Left ventricle myocardium superior (tissue), 1 donor: Measurements from ENCODE around the gene GNGT2. TPM values are rescaled to one million over a fixed set of nuclear protein-coding genes. Genes with fewer than 3 reads are reported as not detected.

Experiments
- ATAC-seq: fragments of 200-7000 bp; cut with Tn5 transposase; one replicate; pipeline ENCODE4 v1.9.1; 2020; ENCODE audit warnings: mild to moderate bottlenecking, moderate library complexity
- DNase-seq: peaks from one replicate; pipeline ENCODE4 v3.0.0-alpha.2; 2020
- intact Hi-C: fragments of 100-400 bp; cut with micrococcal nuclease; formaldehyde crosslinking; loops from one replicate; pipeline ENCODE4 v1.11.0; 2022
- total RNA-seq: library from RNA; stranded (reverse); fragmentation: NEBNext Ultra II Directional; extraction: Animal tissue kit (Norgen Biotek cat#: 25700); gene quantifications from one replicate; pipeline ENCODE4 v1.2.1, GENCODE V29; 2021
- donor health status: DM: no; HTN: yes; CAD: no; lungs with severe emphysema.

GNGT2 gene
- total RNA-seq, 1 donor from 2014 or later, result 1.2 TPM

GRCh38 chr17:49230636-49231562 is 20.5 kb upstream of the GNGT2 start, which contains the start of gene PHOSPHO1:
Gene PHOSPHO1 (minus strand): TSS chr17:49230787. CDS start chr17:49226691, 4,096 bp downstream.
- DNase-seq (peak; percentile 93), ATAC-seq (peak; percentile 97)
- intact Hi-C loops, result no loop called here

DNA sequence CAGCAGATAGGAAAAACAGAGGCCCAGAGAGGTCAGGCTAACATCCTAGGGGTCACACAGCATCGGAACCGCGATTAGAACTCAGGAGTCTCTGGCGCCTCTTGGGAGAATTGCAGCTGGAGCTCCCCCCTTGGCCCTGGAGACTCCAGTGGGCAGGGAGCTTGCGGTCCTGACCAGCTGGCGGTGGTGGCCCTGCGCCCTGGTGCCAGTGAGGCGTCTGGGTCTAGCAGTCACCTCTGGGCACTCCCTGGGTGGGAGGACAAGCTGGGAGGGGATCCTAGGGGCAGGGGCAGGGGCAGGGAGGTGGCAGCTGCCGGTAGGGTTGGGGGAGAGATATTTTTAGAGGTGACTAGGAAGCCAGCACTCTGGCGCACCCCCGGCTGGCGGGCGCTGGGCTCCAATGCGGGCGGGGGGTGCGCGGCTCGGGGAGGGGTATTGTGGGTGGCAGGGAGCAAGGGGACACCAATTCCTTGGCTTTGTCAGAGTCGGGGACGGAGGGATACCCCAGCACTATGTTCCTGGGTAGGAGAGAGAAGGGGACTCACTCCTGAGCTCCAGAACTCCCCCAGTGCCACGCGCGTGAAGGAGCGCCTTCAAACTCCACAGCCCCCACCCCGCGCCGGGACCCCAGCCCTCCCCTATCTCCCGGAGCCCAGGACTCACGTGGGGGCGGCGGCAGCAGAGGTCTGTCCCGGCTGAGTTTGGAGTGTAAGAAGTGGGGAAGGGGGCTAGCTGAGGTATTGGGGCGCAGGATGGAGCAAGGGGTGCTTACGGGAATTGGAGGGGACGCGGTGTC is 19.6 kb upstream of the GNGT2 start:
- intact Hi-C loops, result loop anchor here (5.0 kb wide), 1 partner anchor 38 kb away; no protein-coding TSS in a partner anchor
- DNase-seq (peak; percentile 38), ATAC-seq (peak; percentile 11)

DNA sequence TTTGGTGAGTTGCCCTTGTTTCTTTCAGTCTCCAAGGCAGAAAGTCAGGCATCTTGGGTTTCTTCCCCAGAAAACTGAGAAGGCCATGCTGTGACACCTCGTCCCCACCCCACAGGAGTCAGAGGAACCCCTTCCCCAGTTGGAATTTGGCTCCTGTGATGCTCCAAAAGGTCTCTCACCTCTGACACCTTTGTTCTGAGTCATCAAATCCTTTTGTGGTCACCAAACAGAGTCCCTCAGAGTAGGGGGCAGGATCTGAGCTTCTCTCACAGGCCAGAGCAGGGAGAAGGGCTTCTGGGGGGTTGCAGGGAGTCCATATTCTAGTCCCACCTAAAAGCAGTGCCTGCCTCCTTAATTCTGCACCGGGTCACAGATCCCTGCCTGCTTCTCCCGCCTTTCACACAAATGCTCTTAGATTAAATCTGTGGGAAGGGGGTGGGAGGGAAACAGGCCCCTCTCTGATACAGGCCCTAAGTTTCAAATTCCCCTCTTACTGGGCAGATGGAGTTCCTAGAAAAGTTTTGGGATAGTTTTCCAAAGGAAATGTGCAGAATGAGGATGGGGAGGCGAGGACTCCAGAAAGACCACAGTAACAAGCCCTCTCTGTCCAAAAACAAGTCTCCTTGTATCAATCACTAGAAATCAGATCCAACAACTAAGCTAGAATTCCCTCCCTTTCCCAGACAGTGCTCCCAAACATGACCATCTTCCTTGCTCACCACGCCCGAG is 18.9 kb upstream of the GNGT2 start:
- DNase-seq (no peak), ATAC-seq (no peak)
- intact Hi-C loops, result loop anchor here (5.0 kb wide), 1 partner anchor 37 kb away; no protein-coding TSS in a partner anchor

DNA sequence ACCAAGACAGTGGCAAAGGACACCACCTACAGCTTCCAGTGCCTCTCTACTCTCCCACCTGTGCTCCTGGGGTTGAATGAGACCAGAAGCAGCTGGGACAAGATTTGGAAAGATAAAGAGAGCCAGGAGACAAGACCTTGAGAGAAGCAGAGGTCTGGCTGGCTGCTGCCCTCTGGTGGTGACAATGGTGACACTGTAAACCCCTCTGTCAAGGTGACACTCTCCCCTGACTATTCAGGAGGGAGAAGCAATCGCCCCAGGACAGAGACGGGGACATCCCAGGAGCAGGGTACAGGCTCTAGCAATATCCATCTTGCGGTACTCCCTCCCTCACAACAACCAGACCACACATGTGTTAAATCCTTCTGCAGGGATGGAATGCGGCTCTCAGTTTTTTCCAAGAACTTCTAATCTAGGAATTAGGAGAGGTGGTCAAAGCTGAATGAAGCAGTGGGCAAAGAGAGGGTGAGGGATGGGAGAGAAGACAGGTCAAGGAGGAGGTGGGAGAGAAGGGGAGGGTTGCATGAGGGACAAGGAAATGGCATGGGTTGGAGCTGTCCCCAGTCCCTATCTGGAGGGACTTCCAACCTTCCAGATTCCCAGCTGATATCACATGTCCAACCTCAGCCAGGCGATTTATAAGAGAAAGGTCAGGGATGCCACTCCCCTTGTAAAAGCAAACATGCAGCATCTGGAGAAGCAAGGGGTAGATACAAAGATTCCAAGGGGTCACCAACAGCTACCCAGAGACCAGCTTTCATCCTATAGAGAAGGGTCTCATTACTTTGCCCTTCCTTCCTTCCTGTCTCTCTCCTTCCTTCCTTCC is 17.3 kb upstream of the GNGT2 start:
- ATAC-seq, result peak; percentile 47
- DNase-seq, result peak; percentile 82
- intact Hi-C loops, result loop anchor here (5.0 kb wide), 1 partner anchor 35 kb away; no protein-coding TSS in a partner anchor

DNA sequence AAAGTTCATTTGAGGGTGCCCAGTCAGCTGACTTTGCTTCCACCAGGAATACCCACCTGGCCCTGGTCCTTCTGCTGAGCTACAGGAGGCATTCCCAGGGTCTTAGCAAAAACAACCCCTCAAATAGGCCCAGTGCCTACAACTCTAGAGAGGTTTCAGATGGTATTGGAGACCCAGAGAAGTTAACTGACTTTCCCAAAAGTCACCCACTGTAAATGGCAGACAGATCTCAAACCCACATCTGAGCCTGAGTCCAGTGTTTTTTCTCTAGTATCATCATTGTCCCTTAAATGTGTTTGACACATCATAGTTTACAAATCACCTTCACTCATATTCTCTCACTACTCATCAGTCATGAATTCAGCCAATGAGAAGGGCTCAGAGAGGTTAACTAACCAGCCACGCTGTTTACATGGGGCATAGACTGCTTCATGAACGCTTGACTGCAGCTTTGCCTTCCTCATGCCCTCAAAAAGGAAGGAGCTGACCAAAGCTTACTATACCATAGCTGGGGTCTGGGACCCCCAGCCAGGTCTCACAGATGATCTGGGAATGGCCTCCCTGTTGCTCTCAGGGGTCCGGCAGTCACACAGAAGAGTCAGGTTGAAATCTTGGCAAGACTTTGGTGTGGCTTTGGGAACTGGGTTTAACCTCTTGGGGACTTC is 16.5 kb upstream of the GNGT2 start:
- no peak for DNase-seq
- ATAC-seq, result no peak
- intact Hi-C loops, result loop anchor here (5.0 kb wide), 1 partner anchor 35 kb away; no protein-coding TSS in a partner anchor

- DNase-seq, result no peak
- ATAC-seq, result no peak
- intact Hi-C loops, result loop anchor here (5.0 kb wide), 1 partner anchor 33 kb away; no protein-coding TSS in a partner anchor
These were observed 15.3 kb upstream of the GNGT2 start for GRCh38 chr17:49225554-49226236.

DNA sequence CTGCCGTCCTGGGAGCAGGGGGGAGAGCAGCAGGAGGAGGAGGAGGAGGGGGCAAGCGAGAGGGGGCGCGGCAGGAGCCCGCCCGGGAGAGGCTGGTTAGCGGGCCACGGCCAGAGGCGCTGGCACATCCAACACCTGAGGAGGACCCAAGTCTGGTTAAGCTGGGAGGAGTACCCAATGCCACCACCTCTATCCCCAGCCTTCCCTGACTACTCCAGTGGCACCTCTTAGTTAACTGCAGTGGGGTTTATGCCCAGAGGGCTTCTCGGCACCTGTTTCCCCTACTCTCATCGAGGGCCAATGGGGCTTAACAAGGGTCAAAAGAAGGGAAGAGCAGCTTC is 14.6 kb upstream of the GNGT2 start:
- ATAC-seq (no peak), DNase-seq (no peak)
- intact Hi-C loops, result loop anchor here (5.0 kb wide), 1 partner anchor 33 kb away; no protein-coding TSS in a partner anchor

DNA sequence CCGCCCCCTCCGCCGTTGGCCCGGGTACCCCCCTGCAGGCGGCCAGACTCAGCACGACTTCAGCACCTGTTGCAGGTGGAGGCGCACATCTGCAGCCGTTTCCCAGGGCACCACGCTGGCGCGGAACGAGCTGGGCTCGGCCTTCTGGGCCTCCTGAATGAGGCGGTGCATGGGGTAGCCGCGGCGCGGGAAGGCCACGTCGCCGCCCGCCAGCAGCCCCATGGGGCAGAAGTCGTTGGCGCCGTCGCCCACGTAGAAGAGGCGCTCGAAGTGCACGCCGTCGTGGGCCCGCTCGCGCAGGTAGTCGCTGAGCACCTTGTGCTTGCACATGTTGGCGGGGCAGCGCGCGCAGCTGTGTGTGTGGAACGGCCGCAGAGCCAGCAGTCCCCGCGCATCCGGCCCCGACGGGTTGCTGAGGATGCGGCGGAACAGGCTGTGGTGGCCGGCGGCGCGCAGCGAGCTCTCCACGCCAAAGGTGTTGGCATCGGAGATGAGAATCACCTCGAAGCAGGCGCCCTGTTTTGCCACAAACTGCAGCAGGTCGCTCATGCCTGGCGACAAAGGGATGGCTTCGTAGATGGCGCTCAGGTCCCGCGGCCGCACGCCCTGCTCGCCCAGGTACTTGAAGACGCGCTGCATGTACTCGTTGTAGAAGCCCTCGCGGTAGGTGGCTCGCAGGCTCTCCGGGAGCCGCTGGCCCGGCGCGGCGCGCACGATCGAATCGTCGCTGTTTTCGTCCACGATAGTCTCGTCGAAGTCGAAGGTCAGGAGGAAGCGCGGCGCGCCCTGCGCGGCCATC is 14.0 kb upstream of the GNGT2 start:
- ATAC-seq, result peak; percentile 30
- intact Hi-C loops, result no loop called here
- peak; percentile 51 for DNase-seq

- intact Hi-C loops, result no loop called here
These were observed 13.3 kb upstream of the GNGT2 start for GRCh38 chr17:49223517-49224197.

DNA sequence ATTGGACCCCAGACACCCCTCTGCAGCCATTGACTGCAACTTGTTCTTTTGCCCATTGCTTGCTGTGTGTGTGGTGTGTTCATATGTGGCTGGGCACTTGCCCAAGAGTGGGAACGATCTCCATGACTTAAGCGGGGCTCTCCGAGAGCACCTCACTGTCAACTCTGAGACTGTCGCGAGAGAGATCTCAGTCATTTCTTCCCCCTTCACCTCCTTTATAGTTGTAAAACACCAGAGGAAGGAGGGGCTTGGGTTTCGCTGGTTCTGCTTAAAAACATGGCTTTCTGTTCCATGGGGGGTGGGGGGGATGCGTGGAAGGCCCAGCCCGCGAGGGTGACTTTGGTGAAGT is 12.8 kb upstream of the GNGT2 start:
- ATAC-seq (no peak), DNase-seq (no peak)
- intact Hi-C loops, result no loop called here

More at GRCh38 chr17:49223517-49224197, 13.3 kb upstream of the GNGT2 start:
- ATAC-seq (peak; percentile 46), DNase-seq (peak; percentile 78)

DNA sequence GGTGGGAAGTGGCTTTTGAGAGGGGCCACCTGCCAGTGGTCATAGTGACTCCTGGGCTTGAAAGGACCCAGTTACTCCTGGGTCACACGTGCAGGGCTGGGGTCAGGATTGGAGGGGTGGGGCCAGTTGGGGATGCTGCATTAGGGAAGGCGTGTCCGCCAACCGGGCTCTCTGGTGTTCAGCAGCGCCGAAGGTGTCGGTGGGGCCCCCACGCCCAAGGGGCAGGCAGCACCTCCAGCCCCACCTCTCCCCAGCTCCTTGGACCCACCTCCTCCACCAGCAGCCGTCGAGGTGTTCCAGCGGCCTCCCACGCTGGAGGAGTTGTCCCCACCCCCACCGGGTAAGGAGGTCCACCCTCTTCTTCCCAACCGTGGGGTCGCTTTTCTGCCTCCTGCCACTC is 9.6 kb upstream of the GNGT2 start:
- DNase-seq (no peak), ATAC-seq (no peak)
- intact Hi-C loops, result no loop called here

GRCh38 chr17:49218941-49219913 is 8.9 kb upstream of the GNGT2 start:
- intact Hi-C loops, result no loop called here
- ATAC-seq, result peak; percentile 39
- DNase-seq, result peak; percentile 39

DNA sequence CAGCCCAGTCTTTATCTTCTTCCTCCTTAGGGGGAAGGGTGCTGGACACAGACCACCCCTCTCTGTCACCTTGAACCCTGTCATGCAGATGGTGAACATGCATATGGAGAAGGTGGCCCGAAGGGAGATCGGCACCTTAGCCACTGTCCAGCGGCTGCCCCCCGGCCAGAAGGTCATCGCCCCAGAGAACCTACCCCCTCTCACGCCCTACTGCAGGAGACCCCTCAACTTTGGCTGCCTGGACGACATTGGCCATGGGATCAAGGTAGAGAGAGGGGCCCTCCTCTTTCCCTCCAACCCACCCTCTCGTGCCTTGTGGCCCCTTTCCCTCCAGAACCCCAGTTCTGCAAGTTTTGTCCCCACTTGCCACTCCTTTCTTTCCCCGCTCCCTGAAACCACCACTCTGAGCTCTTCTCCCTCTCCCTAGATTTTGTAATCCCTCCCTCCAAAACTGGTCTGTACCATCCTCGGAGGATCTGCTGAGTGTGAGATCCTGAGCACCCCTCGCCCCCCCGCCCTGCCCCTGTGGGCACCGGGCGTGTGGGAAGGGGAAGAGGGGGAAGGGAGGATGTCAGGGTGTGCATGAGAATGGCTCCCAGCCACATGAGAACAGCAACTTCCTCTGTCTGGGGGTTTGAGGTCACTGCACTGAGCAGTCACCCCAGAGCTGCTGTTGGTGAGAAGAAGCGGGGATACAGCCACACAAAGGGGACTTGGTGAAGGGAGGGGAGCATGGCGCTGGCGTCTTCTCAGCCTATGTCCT is 7.5 kb upstream of the GNGT2 start:
- ATAC-seq, result peak; percentile 76
- peak; percentile 73 for DNase-seq
- intact Hi-C loops, result no loop called here
